Measurements from ENCODE around the gene CHST8.

CHST8 gene

DNA sequence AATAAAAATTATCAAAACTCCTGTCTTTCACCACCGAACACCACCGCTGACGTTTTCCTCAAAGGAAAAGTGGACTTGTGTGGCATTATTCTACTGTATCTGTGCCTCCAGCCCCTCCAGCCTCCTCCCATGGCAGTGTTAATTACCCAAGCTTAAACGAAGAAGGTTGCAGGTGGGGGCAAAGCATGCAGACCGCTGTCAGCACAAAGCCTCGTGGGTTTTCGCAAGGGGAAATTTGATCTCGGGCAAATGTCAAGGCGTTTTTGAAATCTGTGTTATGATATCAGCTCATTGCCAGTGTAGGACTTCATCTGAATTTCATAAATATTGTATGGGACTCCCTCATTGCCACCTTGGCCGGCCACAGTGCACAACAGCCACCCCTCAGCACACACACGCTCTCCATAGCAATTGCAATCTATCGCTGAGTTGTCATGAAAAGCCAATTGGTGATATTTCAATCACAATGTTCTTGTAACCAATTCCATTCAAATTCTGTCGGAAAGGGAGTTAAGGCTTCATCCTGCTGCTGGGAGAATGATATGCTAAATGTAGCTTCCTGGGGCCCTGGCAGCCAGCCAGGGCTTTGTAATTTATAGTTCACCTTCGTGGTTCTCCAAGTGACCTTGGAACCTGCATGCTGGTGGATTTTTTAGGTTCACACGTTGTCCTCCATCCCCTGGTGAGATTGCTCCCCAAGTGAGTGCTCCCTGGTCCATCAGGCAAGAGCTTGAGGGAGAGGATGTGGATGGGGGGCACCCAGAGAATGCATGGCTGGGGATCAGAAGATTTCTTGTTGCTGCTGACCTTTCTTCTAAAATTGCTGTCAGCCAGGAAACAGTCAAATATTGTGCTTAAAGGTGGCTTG is 16.6 kb downstream of the CHST8 start:
- ChIA-PET POLR2A (interaction anchor here (1.0 kb wide), 1 partner anchor 9 kb away, joined by 4 read pairs; no protein-coding TSS in a partner anchor), CTCF (no interaction called here)
- no peak for TF ChIP-seq FOXK2 (IDR thresholded peaks at IDR 0.05)
- TF ChIP-seq NFRKB (IDR thresholded peaks at IDR 0.05), result no peak
- no peak for TF ChIP-seq FOXA1 (IDR thresholded peaks at IDR 0.05)
- TF ChIP-seq ZNF384 (IDR thresholded peaks at IDR 0.05), result no peak
- no peak for TF ChIP-seq SUZ12 (IDR thresholded peaks at IDR 0.05)
- TF ChIP-seq CTBP1 (IDR thresholded peaks at IDR 0.05; ENCODE audit: borderline replicate concordance), result no peak
- no peak for TF ChIP-seq TARDBP (IDR thresholded peaks at IDR 0.05)
- no peak for TF ChIP-seq SP1 (IDR thresholded peaks at IDR 0.05)
- TF ChIP-seq L3MBTL2 (conservative IDR thresholded peaks at IDR 0.05), result no peak
- TF ChIP-seq HDGF (IDR thresholded peaks at IDR 0.05; ENCODE audit: borderline replicate concordance), result no peak
- TF ChIP-seq ELF4 (IDR thresholded peaks at IDR 0.05), result no peak
- no peak for TF ChIP-seq LEF1 (IDR thresholded peaks at IDR 0.05; ENCODE audit: borderline replicate concordance)
- TF ChIP-seq PKNOX1 (IDR thresholded peaks at IDR 0.05), result no peak
- TF ChIP-seq BHLHE40 (IDR thresholded peaks at IDR 0.05; ENCODE audit: borderline replicate concordance), result no peak
- no peak for TF ChIP-seq ARNT (IDR thresholded peaks at IDR 0.05)
- DNase-seq (ENCODE audit: extremely low spot score), result no peak

DNA sequence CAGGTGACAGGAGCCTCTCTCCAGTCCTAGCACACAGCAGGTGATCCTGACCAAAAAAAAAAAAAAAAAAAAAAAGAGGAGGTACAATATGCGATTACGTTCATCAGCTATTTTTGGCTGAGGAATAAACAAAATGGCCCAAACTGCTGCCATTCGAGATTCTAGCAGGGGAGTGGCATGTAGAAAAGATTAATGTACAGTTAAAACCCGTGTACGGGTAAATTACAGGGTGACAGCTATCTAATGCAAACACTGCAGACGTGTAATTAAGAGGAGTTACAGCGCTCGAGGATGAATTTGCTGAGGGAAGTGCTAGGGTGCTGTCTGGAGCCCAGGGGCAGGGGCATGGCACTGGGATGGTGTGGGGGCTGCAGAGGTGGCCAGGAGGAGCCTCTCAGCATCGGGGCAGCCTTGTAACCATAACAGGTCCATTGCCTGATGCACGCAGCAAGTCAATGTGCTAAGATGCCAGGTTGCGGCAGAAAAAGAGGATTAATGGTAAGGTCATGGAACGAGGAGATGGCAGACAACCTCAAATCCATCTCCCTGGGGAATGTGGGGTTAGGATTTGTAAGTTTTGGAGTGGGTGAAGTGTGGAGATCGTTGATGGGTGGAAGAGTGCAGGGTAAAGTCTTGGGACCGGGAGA is 17.4 kb downstream of the CHST8 start:
- DNase-seq (ENCODE audit: extremely low spot score), result no peak
- ChIA-PET CTCF (interaction anchor here (0.6 kb wide), 1 partner anchor 221 kb away, joined by 3 read pairs; no protein-coding TSS in a partner anchor), POLR2A (no interaction called here)
- TF ChIP-seq HDGF (IDR thresholded peaks at IDR 0.05; ENCODE audit: borderline replicate concordance) (no peak), PKNOX1 (IDR thresholded peaks at IDR 0.05) (peak; percentile 63), SP1 (IDR thresholded peaks at IDR 0.05) (no peak), ZNF384 (IDR thresholded peaks at IDR 0.05) (peak; percentile 33; the same call in 1 of the 2 replicates)

GRCh38 chr19:33640773-33641172 is 19.0 kb downstream of the CHST8 start:
- ChIA-PET CTCF (no interaction called here), POLR2A (no interaction called here)
- TF ChIP-seq FOXM1 (IDR thresholded peaks at IDR 0.05; ENCODE audit: borderline replicate concordance) (no peak), PKNOX1 (IDR thresholded peaks at IDR 0.05) (no peak), BHLHE40 (IDR thresholded peaks at IDR 0.05; ENCODE audit: borderline replicate concordance) (no peak), ARNT (IDR thresholded peaks at IDR 0.05) (no peak), SUZ12 (IDR thresholded peaks at IDR 0.05) (no peak), CTBP1 (IDR thresholded peaks at IDR 0.05; ENCODE audit: borderline replicate concordance) (no peak)
- no peak for DNase-seq (ENCODE audit: extremely low spot score)

- TF ChIP-seq FOXM1 (IDR thresholded peaks at IDR 0.05; ENCODE audit: borderline replicate concordance) (no peak), PKNOX1 (IDR thresholded peaks at IDR 0.05) (no peak), SUZ12 (IDR thresholded peaks at IDR 0.05) (no peak), ELF4 (IDR thresholded peaks at IDR 0.05) (no peak), BHLHE40 (IDR thresholded peaks at IDR 0.05; ENCODE audit: borderline replicate concordance) (no peak), LEF1 (IDR thresholded peaks at IDR 0.05; ENCODE audit: borderline replicate concordance) (no peak), ARNT (IDR thresholded peaks at IDR 0.05) (no peak), FOXK2 (IDR thresholded peaks at IDR 0.05) (no peak), SP1 (IDR thresholded peaks at IDR 0.05) (no peak), L3MBTL2 (conservative IDR thresholded peaks at IDR 0.05) (no peak), HDGF (IDR thresholded peaks at IDR 0.05; ENCODE audit: borderline replicate concordance) (no peak), TARDBP (IDR thresholded peaks at IDR 0.05) (no peak), ZNF384 (IDR thresholded peaks at IDR 0.05) (no peak), FOXA1 (IDR thresholded peaks at IDR 0.05) (no peak), CTBP1 (IDR thresholded peaks at IDR 0.05; ENCODE audit: borderline replicate concordance) (no peak), NFRKB (IDR thresholded peaks at IDR 0.05) (no peak)
- ChIA-PET CTCF (no interaction called here), POLR2A (no interaction called here)
- DNase-seq (ENCODE audit: extremely low spot score), result no peak
These were observed 19.5 kb downstream of the CHST8 start for GRCh38 chr19:33641261-33641660.

GRCh38 chr19:33641956-33642498 is 20.3 kb downstream of the CHST8 start:
- DNase-seq (ENCODE audit: extremely low spot score), result no peak
- no peak for TF ChIP-seq ZNF384 (IDR thresholded peaks at IDR 0.05)
- TF ChIP-seq FOXM1 (IDR thresholded peaks at IDR 0.05; ENCODE audit: borderline replicate concordance), result no peak
- no peak for TF ChIP-seq HDGF (IDR thresholded peaks at IDR 0.05; ENCODE audit: borderline replicate concordance)
- TF ChIP-seq PKNOX1 (IDR thresholded peaks at IDR 0.05), result no peak
- TF ChIP-seq ARNT (IDR thresholded peaks at IDR 0.05), result no peak
- TF ChIP-seq L3MBTL2 (conservative IDR thresholded peaks at IDR 0.05), result no peak
- TF ChIP-seq SUZ12 (IDR thresholded peaks at IDR 0.05), result no peak
- no peak for TF ChIP-seq TARDBP (IDR thresholded peaks at IDR 0.05)
- no peak for TF ChIP-seq NFRKB (IDR thresholded peaks at IDR 0.05)
- TF ChIP-seq FOXK2 (IDR thresholded peaks at IDR 0.05), result no peak
- TF ChIP-seq BHLHE40 (IDR thresholded peaks at IDR 0.05; ENCODE audit: borderline replicate concordance), result no peak
- TF ChIP-seq FOXA1 (IDR thresholded peaks at IDR 0.05), result no peak
- POLR2A ChIA-PET, result no interaction called here
- CTCF ChIA-PET, result no interaction called here
